ENCODE data around the gene APOL6.
"Not testable (repeated sequence)": the region's sequence is repeated elsewhere in the genome, so short reads cannot be mapped to it uniquely, and the experiment has no call there.

The APOL6 gene

DNA sequence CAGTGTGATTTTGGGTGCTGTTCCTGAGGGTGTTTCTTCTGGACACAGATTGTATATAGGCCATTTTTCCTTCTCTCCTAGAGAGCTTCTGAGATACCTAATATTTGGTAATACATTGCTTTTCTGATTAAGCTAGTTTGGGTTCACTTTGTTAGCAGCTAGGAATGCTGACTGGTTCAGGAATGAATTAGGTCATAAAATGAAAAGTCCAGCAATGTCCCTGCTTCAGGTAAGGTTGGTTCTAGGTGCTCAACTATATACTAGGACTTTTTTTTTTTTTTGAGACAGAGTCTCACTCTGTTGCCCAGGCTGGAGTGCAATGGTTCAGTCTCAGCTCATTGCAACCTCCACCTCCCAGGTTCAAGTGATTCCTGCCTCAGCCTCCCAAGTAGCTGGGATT, 36.5 kb downstream of the APOL6 start:
- DNase-seq, result no peak

DNA sequence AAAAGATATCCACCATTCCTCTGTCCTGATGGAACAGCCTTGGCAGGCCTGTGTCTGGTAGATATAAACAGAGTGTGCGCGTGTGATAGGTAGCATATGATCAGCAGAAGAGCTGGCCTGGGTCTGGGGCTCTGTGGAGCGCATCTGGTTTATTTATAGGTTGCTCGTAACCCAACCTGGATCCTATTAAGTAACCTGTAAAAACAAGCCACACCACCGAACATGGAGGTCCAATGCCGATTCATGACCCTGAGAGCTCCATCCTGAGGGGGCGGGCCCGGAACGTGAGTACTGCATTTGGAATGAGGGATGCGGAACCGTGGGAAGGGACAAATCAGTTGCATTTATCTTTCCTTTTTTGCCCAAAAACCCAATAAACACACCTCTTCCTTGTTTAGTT, 37.5 kb downstream of the APOL6 start:
- no peak for DNase-seq
- TF ChIP-seq POLR2A (IDR thresholded peaks at IDR 0.05; ENCODE audit: low read length) (no peak), GATA1 (IDR thresholded peaks at IDR 0.05; ENCODE audit: low read depth, low read length) (no peak)

More for the DNA sequence above, 36.5 kb downstream of the APOL6 start:
- no peak for TF ChIP-seq POLR2A (IDR thresholded peaks at IDR 0.05; ENCODE audit: low read length)
- TF ChIP-seq GATA1 (IDR thresholded peaks at IDR 0.05; ENCODE audit: low read depth, low read length), result no peak

DNA sequence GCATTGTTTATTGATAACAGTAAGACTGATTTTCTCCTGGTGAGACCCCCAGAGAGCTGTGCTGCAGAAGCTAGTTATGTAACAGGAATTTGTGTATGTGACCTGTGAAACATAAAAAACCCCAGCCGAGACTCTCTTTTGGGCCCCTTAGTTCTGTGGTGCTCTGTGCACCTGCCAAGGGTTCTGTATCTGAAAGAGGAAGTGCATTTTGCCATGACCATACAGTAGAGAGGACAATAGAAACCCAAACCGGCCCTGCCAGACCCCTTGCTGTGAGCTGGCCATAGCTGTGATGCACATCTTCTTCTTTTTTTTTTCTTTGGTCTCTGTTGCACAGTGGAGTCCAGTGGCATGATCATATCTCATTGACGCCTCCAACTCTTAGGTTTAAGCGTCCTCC, 38.1 kb downstream of the APOL6 start:
- no peak for DNase-seq
- TF ChIP-seq POLR2A (IDR thresholded peaks at IDR 0.05; ENCODE audit: low read length) (no peak), GATA1 (IDR thresholded peaks at IDR 0.05; ENCODE audit: low read depth, low read length) (no peak)

DNA sequence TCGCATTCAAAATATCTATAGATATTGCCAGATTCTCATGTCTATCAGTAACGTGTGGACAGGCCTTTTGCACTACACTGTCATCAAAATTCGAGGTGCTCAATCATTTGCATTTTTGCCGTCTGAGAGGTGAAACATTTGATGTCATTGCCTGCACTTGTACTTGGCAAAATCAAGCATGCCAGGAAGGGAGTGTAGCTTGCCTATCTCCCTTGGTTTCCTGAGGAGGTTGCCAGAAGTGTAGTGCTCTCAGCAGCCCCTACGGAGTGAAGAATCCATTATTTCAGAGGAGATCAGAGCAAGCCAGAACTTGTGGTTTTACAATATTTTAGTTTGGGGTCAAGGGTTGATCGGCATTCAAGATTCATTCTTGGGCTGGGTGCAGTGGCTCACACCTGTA, 39.2 kb downstream of the APOL6 start:
- no peak for TF ChIP-seq GATA1 (IDR thresholded peaks at IDR 0.05; ENCODE audit: low read depth, low read length)
- TF ChIP-seq POLR2A (IDR thresholded peaks at IDR 0.05; ENCODE audit: low read length), result no peak
- no peak for DNase-seq

DNA sequence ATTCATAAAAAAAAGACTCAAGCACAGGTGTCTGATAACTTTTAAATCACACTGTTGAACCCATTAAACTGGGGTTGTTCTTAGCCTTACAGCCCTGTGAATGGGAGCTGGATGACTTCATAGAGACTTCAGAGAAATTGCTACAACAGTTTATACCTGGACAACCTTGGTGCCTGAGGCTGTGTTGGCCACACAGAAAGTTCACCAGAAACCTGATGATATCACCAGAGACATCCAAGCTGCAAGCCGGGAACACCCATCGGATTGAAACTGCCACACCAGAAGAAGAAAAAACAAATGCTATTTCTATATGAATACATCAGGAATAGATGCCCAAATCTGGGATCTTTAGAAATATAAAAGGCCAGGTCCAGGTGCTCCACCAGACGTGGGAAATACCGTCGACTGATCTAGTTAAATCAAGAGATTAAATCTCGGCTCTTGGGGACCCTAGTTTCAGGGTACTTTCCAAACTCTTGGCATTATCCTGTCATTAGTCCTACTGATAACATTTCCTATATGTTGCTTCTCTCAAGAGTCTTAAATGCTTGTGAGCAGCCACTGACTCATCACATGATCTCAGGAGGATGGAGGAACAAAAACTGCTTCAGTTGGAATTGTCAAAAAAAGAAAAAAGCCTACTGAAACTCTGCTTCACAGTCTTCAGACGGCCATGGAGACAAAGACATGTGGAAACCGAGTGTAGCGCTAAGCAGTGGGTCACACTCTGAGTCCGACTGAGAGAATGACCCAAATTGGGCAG, 40.8 kb downstream of the APOL6 start:
- DNase-seq, result no peak
- TF ChIP-seq POLR2A (IDR thresholded peaks at IDR 0.05; ENCODE audit: low read length) (no peak), GATA1 (IDR thresholded peaks at IDR 0.05; ENCODE audit: low read depth, low read length) (no peak)

DNA sequence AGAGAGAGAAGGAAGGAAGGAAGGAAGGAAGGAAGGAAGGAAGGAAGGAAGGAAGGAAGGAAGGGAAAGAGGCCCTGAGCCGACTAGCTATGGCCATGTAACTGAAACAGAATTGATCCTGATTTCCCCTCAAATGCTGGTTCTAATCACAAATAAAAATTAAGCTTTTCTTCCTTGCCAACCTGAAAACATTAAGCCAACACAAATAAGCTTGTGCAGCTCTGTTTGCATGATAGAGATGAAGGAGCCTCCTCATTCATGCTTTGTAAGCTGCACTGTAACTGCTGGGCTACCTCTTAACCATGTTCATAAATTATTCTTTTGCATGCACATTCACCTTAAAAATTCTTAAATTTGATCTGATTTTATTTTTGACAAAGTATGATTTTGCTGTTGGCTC, 41.8 kb downstream of the APOL6 start:
- TF ChIP-seq POLR2A (IDR thresholded peaks at IDR 0.05; ENCODE audit: low read length) (no peak), GATA1 (IDR thresholded peaks at IDR 0.05; ENCODE audit: low read depth, low read length) (no peak)
- no peak for DNase-seq

DNA sequence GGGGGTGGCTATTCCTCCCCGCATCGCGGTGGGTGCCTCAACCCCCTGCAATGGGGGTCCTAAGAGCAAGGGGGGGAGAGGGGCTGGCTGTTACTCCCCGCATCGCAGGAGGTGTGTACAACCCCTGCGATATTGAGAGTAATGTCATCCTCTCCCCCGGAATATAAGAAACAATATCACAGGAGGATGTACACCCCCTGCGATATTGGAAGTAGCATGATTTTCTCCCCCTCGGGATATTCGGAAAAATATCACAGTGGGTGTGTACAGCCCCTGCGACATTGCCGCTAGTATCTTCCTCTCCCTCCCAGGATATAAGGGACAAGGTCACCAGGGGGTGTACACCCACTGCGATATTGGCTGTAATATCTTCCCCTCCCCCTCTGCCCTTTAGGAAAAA, 47.0 kb downstream of the APOL6 start:
- no peak for DNase-seq
- no peak for TF ChIP-seq GATA1 (IDR thresholded peaks at IDR 0.05; ENCODE audit: low read depth, low read length)
- TF ChIP-seq POLR2A (IDR thresholded peaks at IDR 0.05; ENCODE audit: low read length), result no peak

DNA sequence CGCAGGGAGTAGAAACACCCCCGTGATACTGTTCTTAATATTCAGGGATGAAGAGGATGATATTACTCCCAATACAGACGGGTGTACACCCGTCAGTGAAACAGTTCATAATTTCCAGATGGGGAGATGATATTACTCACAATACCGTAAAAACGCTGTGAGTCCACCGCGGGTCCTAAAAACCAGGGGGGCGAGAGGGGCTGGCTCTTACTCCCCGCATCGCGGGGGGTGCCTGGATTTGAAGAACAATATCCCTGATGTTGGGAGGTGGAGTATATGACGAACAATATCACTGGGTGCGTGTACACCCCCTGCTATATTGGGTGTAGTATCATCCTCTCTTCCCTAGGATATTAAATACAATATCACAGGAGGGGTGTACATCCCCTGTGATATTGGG, 48.9 kb downstream of the APOL6 start:
- no peak for DNase-seq
- no peak for TF ChIP-seq GATA1 (IDR thresholded peaks at IDR 0.05; ENCODE audit: low read depth, low read length)
- no peak for TF ChIP-seq POLR2A (IDR thresholded peaks at IDR 0.05; ENCODE audit: low read length)

DNA sequence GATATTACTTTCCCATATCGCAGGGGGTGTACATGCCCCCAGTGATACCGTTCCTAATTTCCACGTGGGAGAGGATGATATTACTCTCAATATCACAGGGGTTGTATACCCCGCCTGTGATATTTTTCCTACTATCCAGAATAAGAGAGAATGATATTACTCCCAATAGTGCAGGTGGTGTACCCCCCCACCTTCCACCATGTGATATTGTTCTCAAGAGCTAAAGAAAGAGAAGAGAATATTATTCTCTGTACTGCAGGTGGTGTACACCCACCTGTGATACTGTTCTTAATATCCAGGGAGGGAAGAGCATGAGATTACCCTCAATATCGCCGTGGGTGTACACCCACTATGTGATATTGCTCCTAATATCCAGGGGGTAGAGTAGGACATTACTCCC, 51.6 kb downstream of the APOL6 start:
- not testable (repeated sequence) for DNase-seq

DNA sequence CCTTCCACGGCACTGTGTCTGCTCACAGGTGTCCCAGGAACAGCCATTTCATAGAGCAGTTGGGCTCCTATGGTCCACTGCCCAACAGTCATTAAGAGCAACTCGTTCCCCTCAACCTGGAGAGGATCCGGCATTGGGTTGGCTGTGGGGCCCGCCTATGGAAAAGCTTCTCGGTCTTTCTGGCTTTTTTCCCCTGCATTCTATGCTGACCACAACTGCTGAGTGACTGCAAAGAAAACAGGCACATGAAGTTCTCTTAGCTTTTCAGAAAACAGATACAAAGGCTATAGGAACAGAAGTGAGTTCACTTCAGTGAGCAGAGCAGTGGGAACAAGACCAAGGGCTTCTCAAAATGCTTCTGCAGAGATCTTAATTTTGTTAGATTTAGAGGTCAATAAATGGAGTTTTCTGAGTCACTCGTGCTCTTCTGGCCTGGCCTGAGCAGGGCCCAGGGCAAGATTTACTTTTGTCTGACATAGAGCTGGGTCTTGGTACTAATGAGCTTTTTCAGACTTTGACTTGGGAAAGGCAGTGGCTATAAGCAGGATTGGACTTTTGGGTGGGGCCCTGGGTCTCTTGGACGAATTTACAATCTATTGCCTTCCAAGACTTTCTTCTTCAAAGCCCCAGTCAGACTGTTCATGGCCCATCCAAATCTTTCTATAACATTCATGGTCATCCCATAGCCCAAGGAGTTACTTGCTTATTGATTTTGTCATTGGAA, 55.8 kb downstream of the APOL6 start:
- no peak for DNase-seq
- TF ChIP-seq POLR2A (IDR thresholded peaks at IDR 0.05; ENCODE audit: low read length), result no peak
- no peak for TF ChIP-seq GATA1 (IDR thresholded peaks at IDR 0.05; ENCODE audit: low read depth, low read length)

DNA sequence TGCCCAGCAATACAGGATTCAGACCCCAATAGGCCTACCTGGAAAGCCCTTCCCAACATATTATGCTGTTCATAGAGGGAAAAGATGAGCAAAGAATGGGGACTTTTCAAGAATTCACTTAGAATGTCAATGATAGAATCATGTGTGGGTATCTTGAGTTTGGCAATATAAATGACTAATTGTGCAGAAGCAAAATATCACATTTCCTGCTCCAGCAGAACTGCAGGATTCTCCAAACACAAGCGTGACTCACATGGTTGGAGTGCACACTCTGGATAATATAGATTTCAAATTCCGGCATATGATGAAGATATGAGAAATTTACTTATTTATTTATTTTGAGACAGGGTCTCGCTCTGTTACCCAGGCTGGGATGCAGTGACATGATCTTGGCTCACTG, 56.9 kb downstream of the APOL6 start:
- no peak for DNase-seq
- no peak for TF ChIP-seq GATA1 (IDR thresholded peaks at IDR 0.05; ENCODE audit: low read depth, low read length)
- TF ChIP-seq POLR2A (IDR thresholded peaks at IDR 0.05; ENCODE audit: low read length), result no peak

DNA sequence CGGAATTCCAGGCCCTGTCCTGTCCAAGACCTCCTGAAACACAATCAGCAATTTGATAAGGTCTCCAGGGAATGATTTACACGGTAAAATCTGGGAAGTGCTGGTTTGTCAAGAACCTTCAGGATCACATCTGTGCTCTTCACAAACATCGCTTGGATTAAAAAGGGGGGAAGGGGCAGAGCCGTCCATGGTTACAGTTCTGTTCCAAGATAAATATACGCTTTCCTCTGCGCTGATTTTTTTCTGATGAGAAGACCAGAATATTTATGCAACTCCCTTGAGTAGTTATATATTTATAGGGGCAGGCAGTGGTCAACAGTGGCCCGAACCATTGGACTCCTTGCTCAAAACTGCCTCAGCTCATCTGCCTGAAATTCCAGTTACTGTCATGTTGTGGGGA, 60.2 kb downstream of the APOL6 start:
- DNase-seq, result no peak
- TF ChIP-seq POLR2A (IDR thresholded peaks at IDR 0.05; ENCODE audit: low read length) (no peak), GATA1 (IDR thresholded peaks at IDR 0.05; ENCODE audit: low read depth, low read length) (no peak)

DNA sequence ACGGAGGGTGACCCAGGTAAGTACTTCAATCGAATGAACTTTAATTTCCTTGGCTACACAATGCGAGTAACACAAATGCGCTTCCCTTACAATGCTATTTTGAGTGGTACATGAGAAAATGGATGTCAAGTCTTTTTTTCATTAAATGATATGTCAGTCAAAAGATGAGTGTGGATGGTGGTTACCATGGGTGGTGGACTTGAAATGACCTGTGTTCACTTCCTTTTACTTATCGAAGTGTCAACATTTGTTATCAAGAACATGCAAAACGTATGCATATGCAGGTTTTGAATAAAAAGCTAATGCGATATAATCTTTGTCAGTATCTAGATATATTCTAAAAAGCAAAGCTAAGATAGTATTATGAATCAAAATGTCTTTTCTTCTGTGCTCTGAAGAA, 60.7 kb downstream of the APOL6 start:
- no peak for TF ChIP-seq POLR2A (IDR thresholded peaks at IDR 0.05; ENCODE audit: low read length)
- TF ChIP-seq GATA1 (IDR thresholded peaks at IDR 0.05; ENCODE audit: low read depth, low read length), result no peak
- DNase-seq, result no peak

DNA sequence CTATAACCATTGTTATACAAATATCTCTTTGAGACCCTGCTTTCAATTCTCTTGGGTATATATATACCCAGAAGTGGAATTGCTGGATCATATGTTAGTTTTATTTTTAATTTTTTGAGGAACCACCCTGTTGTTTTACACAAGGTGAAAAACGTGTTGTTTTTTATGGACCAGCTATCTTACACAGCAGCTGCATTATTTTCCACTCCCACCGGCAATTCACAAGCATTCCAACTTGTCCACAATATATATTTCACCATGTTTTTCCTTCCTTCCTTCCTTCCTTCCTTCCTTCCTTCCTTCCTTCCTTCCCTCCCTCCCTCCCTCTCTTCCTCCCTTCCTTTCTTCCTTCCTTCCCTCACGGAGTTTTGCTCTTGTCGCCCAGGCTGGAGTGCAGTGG, 63.1 kb downstream of the APOL6 start:
- TF ChIP-seq GATA1 (IDR thresholded peaks at IDR 0.05; ENCODE audit: low read depth, low read length), result no peak
- TF ChIP-seq POLR2A (IDR thresholded peaks at IDR 0.05; ENCODE audit: low read length), result no peak
- DNase-seq, result no peak

DNA sequence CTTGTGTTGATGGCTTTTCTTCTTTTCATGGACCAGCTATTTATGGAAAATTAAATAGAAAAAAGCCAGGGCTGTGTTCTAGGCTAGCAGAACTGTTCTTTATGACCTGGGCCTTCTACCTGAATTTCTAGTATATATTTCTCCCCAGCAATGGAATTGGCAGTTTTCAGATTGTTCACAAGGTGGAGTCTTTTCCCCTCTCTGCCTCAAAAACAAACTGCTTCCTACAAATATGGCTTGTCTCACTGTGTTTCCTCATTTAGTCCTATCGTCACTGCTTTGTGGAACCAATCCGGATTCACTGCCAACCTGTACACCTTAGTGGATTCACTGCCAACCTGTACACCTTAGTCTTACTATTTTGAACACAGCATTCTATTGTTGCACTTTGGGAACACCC, 64.4 kb downstream of the APOL6 start:
- TF ChIP-seq POLR2A (IDR thresholded peaks at IDR 0.05; ENCODE audit: low read length) (no peak), GATA1 (IDR thresholded peaks at IDR 0.05; ENCODE audit: low read depth, low read length) (no peak)
- DNase-seq, result no peak
